CD4-positive, alpha-beta memory T cell (primary cell): ENCODE measurements around the gene SORCS3. TPM values are rescaled to one million over a fixed set of nuclear protein-coding genes. Genes with fewer than 3 reads are reported as not detected.

Source experiments
- CTCF ChIA-PET: fragments of 350-600 bp; sonication (Branson Sonifier 250); formaldehyde crosslinking; loops from one replicate; lab custom pipeline; 2021; ENCODE audit warnings: inconsistent platforms; ENCODE audit not compliant: partially characterized antibody; lab: Charles Lee
- POLR2A ChIA-PET: fragments of 350-600 bp; sonication (Branson Sonifier 250); formaldehyde crosslinking; loops from one replicate; lab custom pipeline; 2021; ENCODE audit not compliant: partially characterized antibody; lab: Charles Lee
- DNase-seq, 5 donors: peaks; one replicate each; pipeline versions ENCODE4 v3.0.0 to v3.0.0-alpha.2; 2020 to 2022; ENCODE audit warnings: mixed read lengths in 1 of 5
- H3K27ac ChIP-seq: one replicate; pipeline ENCODE4 v1.7.0; 2013; ENCODE audit warnings: low read depth, low read length
- H3K27me3 ChIP-seq: 2 replicates; pipeline ENCODE4 v1.7.0; 2013; ENCODE audit warnings: mild to moderate bottlenecking, low read length, moderate library complexity; ENCODE audit not compliant: insufficient read depth
- H3K36me3 ChIP-seq: 2 replicates; pipeline ENCODE4 v1.7.0; 2013; ENCODE audit warnings: mild to moderate bottlenecking, low read length, moderate library complexity; ENCODE audit not compliant: insufficient read depth
- H3K4me1 ChIP-seq: 2 replicates; pipeline ENCODE4 v1.7.0; 2013; ENCODE audit warnings: mild to moderate bottlenecking, low read length, moderate library complexity; ENCODE audit not compliant: insufficient read depth
- H3K4me3 ChIP-seq, 2 donors: one replicate each; pipeline ENCODE4 v1.7.0; 2013; ENCODE audit warnings: low read length in 2 of 2, mild to moderate bottlenecking in 1 of 2
- H3K9me3 ChIP-seq, 2 donors: one replicate each; pipeline ENCODE4 v1.7.0; 2013; ENCODE audit warnings: low read length in 2 of 2, control low read depth in 1 of 2; ENCODE audit not compliant: control insufficient read depth in 1 of 2
- H3K27ac Mint-ChIP-seq, 7 donors: one replicate each; pipeline ENCODE4 v1.8.0; 2020 to 2021; ENCODE audit warnings: mixed read lengths in 7 of 7, mild to moderate bottlenecking in 6 of 7, inconsistent platforms in 3 of 7, moderate library complexity in 3 of 7
- H3K27me3 Mint-ChIP-seq, 2 donors: one replicate each; pipeline ENCODE4 v1.8.0; 2020 to 2021; ENCODE audit warnings: mixed read lengths in 2 of 2
- H3K36me3 Mint-ChIP-seq, 2 donors: one replicate each; pipeline ENCODE4 v1.8.0; 2020 to 2021; ENCODE audit warnings: mixed read lengths in 2 of 2, inconsistent platforms in 1 of 2, mild to moderate bottlenecking in 1 of 2
- H3K4me1 Mint-ChIP-seq, 4 donors: one replicate each; pipeline ENCODE4 v1.8.0; 2020 to 2021; ENCODE audit warnings: mixed read lengths in 4 of 4, mild to moderate bottlenecking in 1 of 4
- H3K4me3 Mint-ChIP-seq, 8 donors: one replicate each; pipeline ENCODE4 v1.8.0; 2020 to 2021; ENCODE audit warnings: mixed read lengths in 8 of 8, mild to moderate bottlenecking in 7 of 8, moderate library complexity in 6 of 8, inconsistent platforms in 3 of 8
- H3K9me3 Mint-ChIP-seq, 8 donors: one replicate each; pipeline ENCODE4 v1.8.0; 2020 to 2021; ENCODE audit warnings: mixed read lengths in 8 of 8, mild to moderate bottlenecking in 5 of 8, inconsistent platforms in 3 of 8, moderate library complexity in 1 of 8
- intact Hi-C: fragments of 100-400 bp; cut with micrococcal nuclease; formaldehyde crosslinking; loops from one replicate; pipeline ENCODE4 v1.15.1; 2023
- polyA plus RNA-seq, 2 donors: library from polyadenylated mRNA; unstranded; fragments of 300-500 nt; fragmentation: Illumina TruSeq; gene quantifications; one replicate each; pipeline ENCODE4 v1.2.3, GENCODE V29; 2021
- total RNA-seq, 2 experiments: library from RNA; stranded (reverse); gene quantifications; one replicate each; pipeline ENCODE4 v1.2.3, GENCODE V29; 2021

Gene SORCS3
- total and polyA plus RNA-seq, 4 experiments from 2014 or later, result 0.06 to 0.21 TPM; not detected in 2

DNA sequence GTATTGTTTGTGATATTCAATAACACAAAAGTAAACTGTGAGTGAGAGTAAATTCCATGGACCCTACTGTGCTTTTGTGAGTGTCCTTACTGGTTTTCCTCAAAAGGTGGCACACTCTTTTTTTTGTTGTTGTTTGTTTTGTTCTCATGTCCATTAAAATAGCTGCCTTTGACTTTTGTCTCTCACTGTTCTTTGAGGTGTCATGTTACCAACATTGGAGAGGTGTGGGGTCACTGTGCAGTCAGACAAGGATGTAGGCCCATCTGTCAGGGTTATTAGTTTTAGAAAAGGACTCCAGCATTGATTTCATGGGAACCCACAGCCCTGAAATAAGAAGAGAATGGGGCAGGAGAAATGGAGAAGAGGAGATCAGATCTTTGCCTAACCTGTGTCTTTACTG, 383.1 kb downstream of the SORCS3 start:
- H3K4me3 ChIP-seq, result no peak overlapping the region
- no peaks in the 10 kb centered on the region for H3K4me1 ChIP-seq
- no peaks in the 10 kb centered on the region for H3K9me3 ChIP-seq
- DNase-seq, result no peak
- no peaks in the 10 kb centered on the region for H3K27me3 ChIP-seq
- POLR2A ChIA-PET, result no interaction called here
- H3K36me3 ChIP-seq, result no peaks in the 10 kb centered on the region
- H3K4me3 Mint-ChIP-seq, result no peak overlapping the region
- CTCF ChIA-PET, result no interaction called here
- H3K9me3 Mint-ChIP-seq, result peaks cover 0 to 8% (median under 1%) of the 10 kb centered on the region in 8 donors
- H3K27ac Mint-ChIP-seq, result no peak overlapping the region
- intact Hi-C loops, result no loop called here
- no peaks in the 10 kb centered on the region for H3K4me1 Mint-ChIP-seq
- H3K27ac ChIP-seq, result no peak overlapping the region
- H3K27me3 Mint-ChIP-seq, result peaks cover 0 to 5% of the 10 kb centered on the region in 2 donors
- no peaks in the 10 kb centered on the region for H3K36me3 Mint-ChIP-seq

DNA sequence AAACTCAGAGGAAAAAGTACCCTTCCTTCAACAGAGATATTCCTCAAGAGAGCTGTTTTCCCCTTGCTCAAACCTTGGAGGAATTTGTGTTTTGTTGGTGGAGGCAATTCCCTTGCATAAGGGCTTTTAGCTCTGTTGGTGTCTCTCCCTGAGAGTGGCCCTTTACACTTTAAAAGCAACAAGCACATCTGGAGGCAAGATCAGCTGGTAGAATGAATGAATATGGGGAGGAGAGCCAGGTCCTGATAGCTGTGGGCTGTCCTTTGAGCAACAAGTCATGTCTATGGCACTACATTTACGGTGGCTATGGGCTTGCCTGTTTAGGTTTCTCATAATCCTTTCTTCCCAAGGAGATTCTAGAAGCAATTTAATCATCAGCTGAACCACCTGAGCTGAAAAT, 384.0 kb downstream of the SORCS3 start:
- Mint-ChIP-seq H3K27ac (no peak overlapping the region), H3K4me1 (no peaks in the 10 kb centered on the region), H3K4me3 (no peak overlapping the region), H3K27me3 (peaks cover 0 to 5% of the 10 kb centered on the region in 2 donors), H3K9me3 (peaks cover 0 to 8% (median 0%) of the 10 kb centered on the region in 8 donors), H3K36me3 (no peaks in the 10 kb centered on the region)
- CTCF ChIA-PET, result no interaction called here
- H3K36me3 ChIP-seq, result no peaks in the 10 kb centered on the region
- H3K9me3 ChIP-seq, result no peaks in the 10 kb centered on the region
- POLR2A ChIA-PET, result no interaction called here
- H3K27me3 ChIP-seq, result no peaks in the 10 kb centered on the region
- H3K4me1 ChIP-seq, result no peaks in the 10 kb centered on the region
- no peak overlapping the region for H3K4me3 ChIP-seq
- intact Hi-C loops, result no loop called here
- H3K27ac ChIP-seq, result no peak overlapping the region
- DNase-seq, result no peak

DNA sequence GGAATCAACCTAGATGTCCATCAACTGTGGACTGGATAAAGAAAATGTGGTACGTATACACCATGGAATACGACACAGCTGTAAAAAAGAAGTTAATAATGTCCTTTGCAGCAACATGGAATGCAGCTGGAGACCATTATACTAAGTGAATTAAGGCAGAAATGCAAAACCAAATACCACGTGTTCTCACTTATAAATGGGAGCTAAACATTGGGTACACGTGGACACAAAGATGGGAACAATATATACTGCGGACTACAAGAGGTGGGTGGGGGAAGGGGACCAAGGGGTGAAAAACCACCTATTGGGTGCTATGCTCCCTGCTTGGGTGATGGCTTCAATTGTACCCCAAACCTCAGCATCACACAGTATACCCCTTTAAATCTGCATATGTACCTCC, 385.5 kb downstream of the SORCS3 start:
- Mint-ChIP-seq H3K27me3 (peaks cover 0 to 5% of the 10 kb centered on the region in 2 donors), H3K4me1 (no peaks in the 10 kb centered on the region), H3K27ac (no peak overlapping the region), H3K4me3 (no peak overlapping the region), H3K9me3 (peaks cover 0 to 10% (median 0%) of the 10 kb centered on the region in 8 donors), H3K36me3 (peaks cover 0 to 2% of the 10 kb centered on the region in 2 donors)
- no peaks in the 10 kb centered on the region for H3K36me3 ChIP-seq
- H3K27ac ChIP-seq, result no peak overlapping the region
- ChIA-PET POLR2A (no interaction called here), CTCF (no interaction called here)
- intact Hi-C loops, result no loop called here
- DNase-seq, result no peak
- no peaks in the 10 kb centered on the region for H3K9me3 ChIP-seq
- no peaks in the 10 kb centered on the region for H3K4me1 ChIP-seq
- no peak overlapping the region for H3K4me3 ChIP-seq
- no peaks in the 10 kb centered on the region for H3K27me3 ChIP-seq

DNA sequence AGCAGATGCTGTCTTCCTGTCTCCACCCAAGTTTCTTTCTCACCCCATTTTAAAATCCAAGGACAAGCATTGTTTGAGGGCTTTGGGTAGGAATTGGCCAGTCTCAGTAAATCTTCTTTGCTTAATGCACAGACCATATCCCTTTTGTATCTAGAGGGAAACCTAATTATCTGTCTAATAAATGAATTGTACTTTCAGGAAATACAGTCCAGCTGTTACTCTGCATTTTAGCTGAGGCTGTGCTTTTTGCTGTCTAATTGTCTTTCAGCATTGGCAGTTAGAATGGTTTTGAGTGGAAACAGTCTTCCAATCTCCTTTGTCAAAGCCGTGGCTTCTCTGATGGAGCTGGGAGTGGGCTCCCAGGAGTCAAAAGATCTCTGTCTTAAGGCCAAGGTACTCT, 388.2 kb downstream of the SORCS3 start:
- CTCF ChIA-PET, result no interaction called here
- no peaks in the 10 kb centered on the region for H3K4me1 Mint-ChIP-seq
- H3K36me3 Mint-ChIP-seq, result peaks cover 0 to 3% of the 10 kb centered on the region in 2 donors
- no peak for DNase-seq
- Histone ChIP-seq H3K4me1 (no peaks in the 10 kb centered on the region), H3K27ac (no peak overlapping the region), H3K27me3 (no peaks in the 10 kb centered on the region), H3K4me3 (no peak overlapping the region), H3K9me3 (no peaks in the 10 kb centered on the region), H3K36me3 (no peaks in the 10 kb centered on the region)
- POLR2A ChIA-PET, result no interaction called here
- intact Hi-C loops, result no loop called here
- H3K27ac Mint-ChIP-seq, result no peak overlapping the region
- peaks cover 0 to 5% of the 10 kb centered on the region in 2 donors for H3K27me3 Mint-ChIP-seq
- no peak overlapping the region for H3K4me3 Mint-ChIP-seq
- H3K9me3 Mint-ChIP-seq, result peaks cover 0 to 13% (median 1%) of the 10 kb centered on the region in 8 donors

DNA sequence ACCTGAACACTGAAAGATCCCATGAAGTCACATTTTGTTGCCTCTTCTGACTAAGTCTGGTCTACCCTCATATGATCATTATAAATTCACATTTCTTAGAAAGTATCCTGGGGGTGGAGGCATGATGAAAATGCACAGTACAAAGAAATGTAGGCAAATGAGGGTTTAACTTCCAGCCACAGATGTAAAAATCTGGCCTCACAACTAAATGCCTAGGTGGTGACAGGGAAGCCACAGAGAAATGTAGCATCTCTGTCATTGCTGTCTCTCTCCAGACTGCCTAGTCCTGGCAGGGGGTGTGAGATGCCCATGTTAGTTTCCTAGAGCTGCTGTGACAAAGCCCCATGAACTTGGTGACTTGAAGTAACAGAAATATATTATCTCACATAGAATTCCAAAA, 395.9 kb downstream of the SORCS3 start:
- peaks cover 0 to 4% (median 3%) of the 10 kb centered on the region in 8 donors for H3K9me3 Mint-ChIP-seq
- no peaks in the 10 kb centered on the region for H3K36me3 ChIP-seq
- POLR2A ChIA-PET, result no interaction called here
- H3K4me3 Mint-ChIP-seq, result no peak overlapping the region
- intact Hi-C loops, result no loop called here
- no peaks in the 10 kb centered on the region for H3K36me3 Mint-ChIP-seq
- CTCF ChIA-PET, result no interaction called here
- no peak for DNase-seq
- H3K4me3 ChIP-seq, result no peak overlapping the region
- no peaks in the 10 kb centered on the region for H3K9me3 ChIP-seq
- no peaks in the 10 kb centered on the region for H3K27me3 Mint-ChIP-seq
- no peaks in the 10 kb centered on the region for H3K4me1 ChIP-seq
- no peaks in the 10 kb centered on the region for H3K27me3 ChIP-seq
- H3K27ac ChIP-seq, result no peak overlapping the region
- H3K4me1 Mint-ChIP-seq, result no peaks in the 10 kb centered on the region
- H3K27ac Mint-ChIP-seq, result no peak overlapping the region

DNA sequence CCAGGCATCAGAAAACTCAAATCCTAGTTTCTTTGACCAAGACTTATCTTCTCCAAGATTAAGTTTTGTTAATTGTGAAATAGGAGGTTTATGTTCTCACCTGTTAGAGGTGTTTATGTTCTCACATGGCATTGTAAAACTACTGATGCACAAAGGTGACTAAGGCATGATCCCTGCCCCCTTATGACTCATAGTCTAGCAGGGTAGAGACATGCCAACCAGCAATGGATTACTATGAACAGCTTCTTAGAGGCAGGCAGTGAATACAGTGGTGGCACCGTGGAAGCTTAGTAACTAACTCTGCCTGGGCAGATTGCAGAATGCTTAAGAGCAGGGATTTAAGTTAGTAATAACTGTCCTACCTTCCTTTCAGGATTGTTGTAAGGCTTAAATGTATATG, 400.9 kb downstream of the SORCS3 start:
- Histone ChIP-seq H3K27me3 (no peaks in the 10 kb centered on the region), H3K36me3 (no peaks in the 10 kb centered on the region), H3K4me1 (no peaks in the 10 kb centered on the region), H3K4me3 (no peak overlapping the region), H3K27ac (no peak overlapping the region), H3K9me3 (no peaks in the 10 kb centered on the region)
- CTCF ChIA-PET, result no interaction called here
- H3K9me3 Mint-ChIP-seq, result peaks cover 0 to 4% (median 0%) of the 10 kb centered on the region in 8 donors
- intact Hi-C loops, result no loop called here
- H3K4me1 Mint-ChIP-seq, result peaks cover 0 to 2% (median 0%) of the 10 kb centered on the region in 4 donors
- POLR2A ChIA-PET, result no interaction called here
- no peak overlapping the region for H3K27ac Mint-ChIP-seq
- no peaks in the 10 kb centered on the region for H3K27me3 Mint-ChIP-seq
- H3K4me3 Mint-ChIP-seq, result no peak overlapping the region
- H3K36me3 Mint-ChIP-seq, result no peaks in the 10 kb centered on the region
- DNase-seq, result no peak

DNA sequence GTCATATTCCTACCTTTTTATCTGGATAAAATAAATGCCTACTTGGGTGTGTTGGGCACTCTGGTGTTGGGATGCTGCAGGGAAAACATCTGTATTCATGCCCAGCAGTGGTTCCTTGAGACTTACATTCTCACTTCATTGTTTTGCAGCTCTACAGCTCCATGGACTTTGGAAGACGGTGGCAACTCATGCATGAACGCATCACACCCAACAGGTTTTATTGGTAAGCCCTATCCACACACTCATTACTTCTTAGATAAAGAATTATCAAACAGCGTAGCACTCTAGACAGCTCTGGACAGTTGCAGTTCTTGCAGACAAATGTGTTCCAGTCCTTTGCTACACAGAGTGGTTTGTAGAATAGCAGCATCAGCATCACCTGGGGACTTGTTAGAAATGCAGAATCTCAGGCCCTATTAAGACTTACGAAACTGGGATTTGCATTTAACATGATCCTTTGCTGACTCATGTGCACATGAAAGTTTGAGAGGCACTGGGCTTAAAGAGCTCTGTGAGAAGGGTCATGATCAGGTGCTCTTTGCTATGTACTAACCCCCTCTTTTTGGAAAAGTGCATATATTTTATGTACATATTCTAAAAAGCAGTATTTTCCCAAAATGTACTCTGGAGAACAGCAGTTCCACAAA, 401.9 kb downstream of the SORCS3 start:
- no peaks in the 10 kb centered on the region for H3K36me3 ChIP-seq
- no peaks in the 10 kb centered on the region for H3K27me3 ChIP-seq
- H3K27me3 Mint-ChIP-seq, result peaks cover 0 to 1% of the 10 kb centered on the region in 2 donors
- intact Hi-C loops, result no loop called here
- ChIA-PET POLR2A (no interaction called here), CTCF (no interaction called here)
- peaks cover 0 to 7% (median 3%) of the 10 kb centered on the region in 8 donors for H3K9me3 Mint-ChIP-seq
- H3K4me1 Mint-ChIP-seq, result peaks cover 0 to 2% (median 0%) of the 10 kb centered on the region in 4 donors
- no peaks in the 10 kb centered on the region for H3K4me1 ChIP-seq
- no peak overlapping the region for H3K4me3 ChIP-seq
- H3K36me3 Mint-ChIP-seq, result no peaks in the 10 kb centered on the region
- no peak overlapping the region for H3K4me3 Mint-ChIP-seq
- no peak for DNase-seq
- H3K27ac Mint-ChIP-seq, result no peak overlapping the region
- no peaks in the 10 kb centered on the region for H3K9me3 ChIP-seq
- no peak overlapping the region for H3K27ac ChIP-seq
